Glutamatergic neuron (in vitro differentiated cells): ENCODE data around the gene DMRTB1. TPM values are rescaled to one million over a fixed set of nuclear protein-coding genes. Genes with fewer than 3 reads are reported as not detected.

Experiments used
- DNase-seq: peaks from one replicate; pipeline ENCODE4 v3.0.0; 2022
- H3K27ac Mint-ChIP-seq: one replicate; pipeline ENCODE4 v1.8.0; 2020; ENCODE audit warnings: mild to moderate bottlenecking, mixed read lengths, inconsistent platforms; ENCODE audit not compliant: unreplicated experiment
- H3K27me3 Mint-ChIP-seq: one replicate; pipeline ENCODE4 v1.8.0; 2020; ENCODE audit warnings: mild to moderate bottlenecking, moderate library complexity, mixed read lengths, inconsistent platforms; ENCODE audit not compliant: unreplicated experiment
- H3K36me3 Mint-ChIP-seq: one replicate; pipeline ENCODE4 v1.8.0; 2020; ENCODE audit warnings: mild to moderate bottlenecking, mixed read lengths, inconsistent platforms; ENCODE audit not compliant: unreplicated experiment
- H3K4me1 Mint-ChIP-seq: one replicate; pipeline ENCODE4 v1.8.0; 2020; ENCODE audit warnings: mild to moderate bottlenecking, low read depth, mixed read lengths, inconsistent platforms; ENCODE audit not compliant: unreplicated experiment
- H3K4me3 Mint-ChIP-seq: one replicate; pipeline ENCODE4 v1.8.0; 2020; ENCODE audit warnings: mild to moderate bottlenecking, mixed read lengths, inconsistent platforms; ENCODE audit not compliant: unreplicated experiment
- H3K9me3 Mint-ChIP-seq: one replicate; pipeline ENCODE4 v1.8.0; 2020; ENCODE audit warnings: mild to moderate bottlenecking, moderate library complexity, mixed read lengths, inconsistent platforms; ENCODE audit not compliant: unreplicated experiment
- CTCF ChIP-seq: fragments of 200-600 bp; sonication (generic); IDR thresholded peaks from one replicate; pipeline ENCODE4 v1.5.0; 2021; ENCODE audit not compliant: partially characterized antibody, unreplicated experiment
- total RNA-seq: library from RNA; stranded (reverse); fragmentation: NEBNext Ultra II Directional; extraction: Animal tissue kit (Norgen Biotek cat#: 25700); gene quantifications from one replicate; pipeline ENCODE4 v1.2.1, GENCODE V29; 2021; ENCODE audit not compliant: unreplicated experiment

DMRTB1 gene
- total RNA-seq, 1 donor from 2014 or later: not detected

- Mint-ChIP-seq H3K4me3 (no peak overlapping the region), H3K27me3 (peaks cover 6% of the 10 kb centered on the region), H3K4me1 (peaks cover 17% of the 10 kb centered on the region), H3K9me3 (no peaks in the 10 kb centered on the region), H3K36me3 (no peaks in the 10 kb centered on the region), H3K27ac (no peak overlapping the region)
- no peak for TF ChIP-seq CTCF
- no peak for DNase-seq
These were observed 36.6 kb downstream of the DMRTB1 start for GRCh38 chr1:53495633-53496345.

- peaks cover 22% of the 10 kb centered on the region for H3K4me1 Mint-ChIP-seq
- no peak for TF ChIP-seq CTCF
- no peak for DNase-seq
- no peak overlapping the region for H3K27ac Mint-ChIP-seq
- no peaks in the 10 kb centered on the region for H3K9me3 Mint-ChIP-seq
- H3K36me3 Mint-ChIP-seq: no peaks in the 10 kb centered on the region
- no peak overlapping the region for H3K4me3 Mint-ChIP-seq
- H3K27me3 Mint-ChIP-seq: peaks cover 6% of the 10 kb centered on the region
These were observed 39.4 kb downstream of the DMRTB1 start for GRCh38 chr1:53498555-53499131.

GRCh38 chr1:53499257-53500203 lies 40.3 kb downstream of the DMRTB1 start:
- H3K9me3 Mint-ChIP-seq: no peaks in the 10 kb centered on the region
- H3K4me3 Mint-ChIP-seq: no peak overlapping the region
- H3K27me3 Mint-ChIP-seq: peaks cover 8% of the 10 kb centered on the region
- peaks cover 24% of the 10 kb centered on the region for H3K4me1 Mint-ChIP-seq
- H3K27ac Mint-ChIP-seq: no peak overlapping the region
- H3K36me3 Mint-ChIP-seq: no peaks in the 10 kb centered on the region
- no peak for TF ChIP-seq CTCF
- DNase-seq: no peak

GRCh38 chr1:53500204-53501064 lies 41.2 kb downstream of the DMRTB1 start:
- no peak for TF ChIP-seq CTCF
- H3K4me1 Mint-ChIP-seq: peaks cover 23% of the 10 kb centered on the region
- H3K27ac Mint-ChIP-seq: no peak overlapping the region
- H3K9me3 Mint-ChIP-seq: no peaks in the 10 kb centered on the region
- H3K27me3 Mint-ChIP-seq: peaks cover 8% of the 10 kb centered on the region
- no peaks in the 10 kb centered on the region for H3K36me3 Mint-ChIP-seq
- no peak overlapping the region for H3K4me3 Mint-ChIP-seq
- DNase-seq: no peak
